Activated effector memory CD4-positive, alpha-beta T cell treated with anti-CD3 and anti-CD28 coated beads, Interleukin-2, amount 50 U/mL, for 16 hours (primary cell): ENCODE data around the gene SLC7A5.
"Not testable (repeated sequence)": the region's sequence is repeated elsewhere in the genome, so short reads cannot be mapped to it uniquely, and the experiment has no call there.

Experiments used
- DNase-seq: peaks from one replicate; pipeline ENCODE4 v3.0.0-alpha.2; 2020

Gene SLC7A5

DNA sequence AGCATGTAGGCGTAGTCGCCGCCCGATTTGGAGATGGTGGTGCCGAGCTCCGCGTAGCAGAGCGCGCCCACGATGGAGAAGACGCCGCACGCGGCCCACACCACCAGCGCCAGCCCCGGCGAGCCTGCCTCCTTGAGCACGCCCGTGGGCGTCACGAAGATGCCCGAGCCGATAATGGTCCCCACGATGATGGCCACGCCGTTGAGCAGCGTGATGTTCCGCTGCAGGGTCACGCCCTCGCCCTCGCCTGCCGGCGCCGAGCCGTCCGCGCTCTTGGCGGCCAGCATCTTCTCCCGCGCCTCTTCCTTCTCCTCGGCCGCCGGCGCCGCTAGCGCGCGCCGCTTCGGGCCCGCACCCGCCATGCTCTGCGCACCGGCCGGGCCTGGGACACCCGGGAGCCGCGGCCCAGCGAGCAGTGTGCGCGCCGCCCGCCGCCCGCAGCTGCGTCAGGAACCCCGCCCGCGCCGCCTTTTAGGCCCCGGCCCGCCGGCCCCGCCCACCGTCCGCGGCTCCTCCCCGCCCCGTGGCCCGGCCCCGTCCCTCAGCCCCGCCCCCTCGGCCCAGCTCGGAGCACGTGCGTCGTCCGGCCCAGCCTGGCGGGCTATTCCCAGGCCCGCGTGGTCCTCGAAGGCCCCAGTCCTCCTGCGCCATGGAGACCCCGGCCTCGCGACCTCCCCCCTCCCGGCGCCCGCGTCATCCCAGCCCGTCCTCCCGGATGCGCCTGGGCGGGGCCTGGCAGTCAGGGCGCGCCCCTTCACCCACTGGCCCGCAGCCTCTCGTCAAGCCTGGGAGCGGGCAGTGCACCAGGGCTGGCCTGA lies at the start of gene SLC7A5:
Gene SLC7A5, minus strand, starts transcription at position 447 of the 818 bp plus-strand sequence. Its CDS starts 85 bp downstream, at position 362.
- DNase-seq: peak; percentile 96

DNA sequence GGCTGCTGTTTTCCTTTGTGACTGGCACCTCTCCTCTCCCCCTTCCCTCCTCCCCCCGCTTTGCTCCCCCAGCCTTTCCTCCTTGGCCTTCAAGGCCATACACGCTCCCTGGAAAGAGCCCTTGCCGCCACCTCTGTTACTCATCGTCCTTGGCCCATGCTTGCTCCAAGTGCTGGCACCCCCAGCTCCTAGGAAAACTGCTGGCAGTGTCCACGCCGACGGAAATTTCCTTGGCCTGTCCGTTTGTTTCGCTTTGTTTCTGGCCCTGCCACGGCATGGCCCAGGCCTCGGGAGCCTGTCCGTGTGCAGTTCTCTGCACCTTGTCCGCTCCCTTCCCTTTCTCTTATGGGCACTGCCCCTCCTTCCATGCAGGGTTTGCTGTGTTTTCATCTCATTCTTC lies 49.0 kb upstream of the SLC7A5 start:
- no peak for DNase-seq

DNA sequence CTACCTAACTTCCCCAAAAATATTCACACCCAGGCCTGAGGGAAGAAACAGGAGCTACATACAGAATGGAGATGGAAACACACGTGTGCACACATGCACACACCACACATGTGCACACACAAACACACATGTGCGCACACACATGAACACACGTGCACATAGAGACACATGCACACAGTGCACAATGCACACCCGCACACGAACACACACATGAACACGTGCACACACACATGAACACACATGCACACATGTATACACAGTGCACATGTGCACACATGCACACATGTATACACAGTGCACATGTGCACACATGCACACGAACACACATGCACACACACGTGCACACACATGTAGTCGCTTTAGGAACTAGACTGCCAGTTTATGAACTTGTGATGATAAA lies 48.2 kb upstream of the SLC7A5 start:
- DNase-seq: no peak

- DNase-seq: no peak
These were observed 45.5 kb upstream of the SLC7A5 start for GRCh38 chr16:87914812-87915211.

- not testable (repeated sequence) for DNase-seq
These were observed 44.9 kb upstream of the SLC7A5 start for GRCh38 chr16:87914021-87914725.

- DNase-seq: not testable (repeated sequence)
These were observed 43.4 kb upstream of the SLC7A5 start for GRCh38 chr16:87912691-87913090.

DNA sequence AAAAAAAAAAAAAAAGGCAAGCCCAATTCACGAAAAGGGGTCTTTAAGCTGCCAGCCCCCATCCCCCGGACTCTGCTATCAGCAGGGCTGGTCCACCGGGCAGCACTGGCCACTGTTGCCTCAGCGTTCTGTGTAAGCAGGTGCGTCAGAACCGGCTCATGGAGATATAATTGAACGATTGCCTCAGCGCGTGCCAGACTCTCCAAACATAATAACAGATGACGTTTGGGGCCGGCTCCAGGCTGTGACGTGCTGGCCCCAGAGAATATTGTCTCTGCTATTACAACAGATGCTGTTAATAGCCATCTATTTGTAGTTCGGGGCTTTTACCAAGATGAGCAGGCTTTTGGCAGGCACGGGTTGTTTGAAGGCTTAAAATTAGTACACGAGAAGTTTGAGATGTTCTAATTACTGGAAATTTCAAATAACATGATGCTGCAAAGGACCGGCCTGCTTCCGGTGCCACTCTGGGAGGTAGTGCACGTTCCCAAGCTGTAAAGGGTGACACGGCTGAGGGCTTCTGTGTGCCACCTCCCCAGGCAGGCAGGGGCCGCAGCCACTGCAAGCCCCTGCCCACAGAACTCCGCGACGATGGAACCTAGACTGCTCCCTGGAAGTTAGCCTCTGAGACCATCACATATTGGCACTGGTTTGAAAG lies 41.9 kb upstream of the SLC7A5 start:
- not testable (repeated sequence) for DNase-seq

DNA sequence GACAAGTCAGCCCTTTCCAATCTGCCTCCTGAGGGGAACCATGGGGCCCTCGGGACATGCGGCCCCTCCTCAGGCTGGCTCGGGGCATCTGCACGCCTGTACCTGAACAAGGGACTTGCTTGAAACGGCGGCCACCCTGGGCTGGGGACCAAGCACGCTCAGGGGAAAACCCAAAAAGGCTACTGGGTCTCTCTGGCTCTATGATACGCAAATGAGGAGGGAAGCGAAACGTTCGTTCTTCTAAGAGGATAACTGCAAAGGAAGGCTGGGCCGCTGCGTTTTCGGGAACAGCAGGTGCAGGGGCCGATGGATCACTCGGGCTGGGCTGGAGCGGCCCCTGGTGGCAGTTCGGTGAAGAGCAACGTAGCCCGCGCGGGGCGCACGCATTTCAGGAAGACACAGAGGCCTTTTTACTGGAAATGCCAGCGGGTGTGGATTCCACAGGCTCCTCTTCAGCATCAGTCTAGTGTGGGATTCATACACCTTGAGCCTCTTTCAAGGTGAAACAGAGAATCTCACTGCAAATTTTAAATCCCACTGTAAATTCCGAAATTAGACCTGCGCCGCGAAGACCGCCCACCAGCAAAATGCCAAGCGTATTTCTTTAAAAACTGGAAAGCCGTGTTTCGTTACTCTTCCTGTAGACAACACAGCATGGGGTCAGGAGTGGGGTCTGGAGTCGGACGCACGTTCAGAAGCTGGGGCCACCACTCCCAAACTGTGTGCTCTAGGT lies 40.1 kb upstream of the SLC7A5 start:
- DNase-seq: peak; percentile 93

GRCh38 chr16:87908101-87908500 lies 38.8 kb upstream of the SLC7A5 start:
- not testable (repeated sequence) for DNase-seq

DNA sequence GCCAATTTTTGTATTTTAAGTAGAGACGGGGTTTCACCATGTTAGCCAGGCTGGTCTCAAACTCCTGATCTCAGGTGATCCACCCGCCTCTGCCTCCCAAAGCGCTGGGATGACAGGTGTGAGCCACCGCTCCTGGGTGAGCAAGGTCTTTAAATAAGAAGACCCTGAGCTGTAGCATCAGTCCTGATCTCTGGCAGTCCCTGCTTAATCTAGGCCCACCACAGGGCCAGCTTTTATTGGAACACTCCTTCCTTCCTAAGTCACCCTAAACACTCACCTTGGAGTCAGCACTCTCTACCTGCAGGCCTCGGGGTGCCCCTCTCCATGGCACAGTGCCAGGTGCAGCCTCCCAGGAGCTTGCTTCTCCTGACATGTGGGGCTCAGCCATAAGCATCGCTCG lies 36.2 kb upstream of the SLC7A5 start:
- DNase-seq: not testable (repeated sequence)

DNA sequence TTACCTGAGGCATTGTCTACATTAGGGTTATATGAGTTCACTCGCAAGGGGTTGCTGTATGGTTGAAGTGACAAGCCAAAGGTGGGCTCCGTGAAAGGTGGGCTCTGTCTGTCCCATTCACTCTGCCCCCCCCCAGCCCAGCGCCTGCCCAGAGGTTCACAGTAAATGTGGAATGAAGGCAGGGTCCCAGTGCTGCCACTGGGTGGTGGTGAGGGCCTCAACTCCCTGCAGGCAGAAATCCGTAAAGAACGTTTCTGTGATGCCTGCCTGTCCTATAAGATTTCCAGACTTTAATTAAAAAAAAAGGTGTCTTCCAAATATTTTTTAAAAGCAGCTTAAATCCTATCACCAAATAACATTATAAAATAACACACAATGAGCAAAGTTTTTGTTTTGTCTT lies 35.7 kb upstream of the SLC7A5 start:
- not testable (repeated sequence) for DNase-seq

- DNase-seq: not testable (repeated sequence)
These were observed 31.2 kb upstream of the SLC7A5 start for GRCh38 chr16:87900489-87900888.

GRCh38 chr16:87897521-87898505 lies 28.5 kb upstream of the SLC7A5 start:
- peak; percentile 80 for DNase-seq

DNA sequence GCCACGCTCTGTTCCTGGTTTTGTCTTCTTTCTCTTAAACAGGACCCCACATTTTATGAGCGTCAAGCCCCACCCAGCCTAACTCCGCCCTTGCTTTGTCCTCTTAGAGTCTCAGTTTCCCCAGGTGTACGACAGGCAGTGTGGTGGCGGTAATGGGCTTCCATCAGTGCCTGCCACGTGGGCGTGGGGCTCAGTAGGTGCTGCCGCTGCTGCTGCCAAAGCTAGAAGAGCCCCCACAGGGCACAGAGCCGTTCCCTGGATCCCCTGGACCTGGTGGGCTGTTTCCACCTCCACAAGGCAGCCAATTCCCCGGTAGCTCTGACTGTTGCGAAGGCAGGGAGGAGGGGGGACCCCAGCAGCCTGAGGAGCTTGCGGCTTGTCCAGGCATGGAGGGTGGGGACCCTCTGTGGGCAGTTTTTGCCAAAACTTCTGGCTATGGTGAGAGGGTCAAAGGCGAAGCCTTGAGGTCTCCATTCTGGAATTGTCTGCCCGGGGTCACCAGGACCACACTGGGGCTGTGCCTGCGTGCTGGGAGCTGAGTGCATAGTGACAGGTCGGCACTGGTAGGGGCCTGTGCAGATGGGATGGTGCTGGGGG lies 27.7 kb upstream of the SLC7A5 start:
- DNase-seq: not testable (repeated sequence)

- not testable (repeated sequence) for DNase-seq
These were observed 27.0 kb upstream of the SLC7A5 start for GRCh38 chr16:87896176-87896890.

GRCh38 chr16:87895641-87896141 lies 26.4 kb upstream of the SLC7A5 start:
- DNase-seq: peak; percentile 91

DNA sequence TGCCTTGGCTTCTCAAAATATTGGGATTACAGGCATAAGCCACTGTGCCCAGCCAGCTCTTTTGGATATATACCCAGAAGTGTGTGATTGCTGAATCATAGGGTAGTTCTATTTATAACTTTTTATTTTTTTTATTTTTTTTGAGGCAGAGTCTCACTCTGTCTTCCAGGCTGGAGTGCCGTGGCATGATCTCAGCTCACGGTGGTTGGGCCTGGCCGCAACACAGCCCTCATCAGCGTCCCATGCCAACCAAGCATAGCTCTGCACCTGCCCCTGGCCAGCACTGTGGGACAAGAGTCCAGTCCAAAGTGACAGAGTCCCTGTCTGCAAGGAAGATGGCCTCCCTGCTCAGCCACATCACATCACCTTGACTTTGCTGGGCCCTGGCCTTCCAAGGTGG lies 24.7 kb upstream of the SLC7A5 start:
- DNase-seq: not testable (repeated sequence)

GRCh38 chr16:87891764-87892163 lies 22.5 kb upstream of the SLC7A5 start:
- no peak for DNase-seq

GRCh38 chr16:87889762-87890161 lies 20.5 kb upstream of the SLC7A5 start:
- peak; percentile 75 for DNase-seq

DNA sequence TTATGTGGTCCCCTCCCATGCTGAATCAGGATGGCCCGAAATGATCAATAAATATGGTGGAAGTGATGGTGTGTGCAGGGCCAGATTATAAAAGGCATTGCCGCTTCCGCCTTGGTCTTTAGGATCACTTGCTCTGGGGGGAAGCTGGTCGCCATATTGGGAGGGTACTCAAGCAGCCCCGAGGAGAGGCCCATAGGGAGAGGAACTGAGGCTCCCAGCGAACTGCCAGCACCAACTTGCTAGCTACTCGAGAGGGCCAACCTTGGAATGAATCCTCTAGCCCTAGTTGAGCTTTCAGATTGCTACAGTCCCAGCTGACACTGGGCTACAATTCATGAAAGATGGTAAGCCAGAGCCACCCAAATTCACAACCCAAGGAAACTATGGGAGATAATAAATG lies 19.0 kb upstream of the SLC7A5 start:
- DNase-seq: not testable (repeated sequence)
